Measurements from ENCODE around the gene PLCB4.

PLCB4 gene

GRCh38 chr20:9185511-9185910 is 116.6 kb downstream of the PLCB4 start:
- DNase-seq = no peak

GRCh38 chr20:9186396-9186795 is 117.5 kb downstream of the PLCB4 start:
- no peak for DNase-seq

- no peak for DNase-seq
Observed at GRCh38 chr20:9195031-9195430, 126.1 kb downstream of the PLCB4 start.

GRCh38 chr20:9196110-9196509 is 127.2 kb downstream of the PLCB4 start:
- DNase-seq = no peak

- no peak for DNase-seq
Observed at GRCh38 chr20:9198460-9198859, 129.6 kb downstream of the PLCB4 start.

- DNase-seq = no peak
Observed at GRCh38 chr20:9200196-9200595, 131.3 kb downstream of the PLCB4 start.

- no peak for DNase-seq
Observed at GRCh38 chr20:9200620-9201019, 131.7 kb downstream of the PLCB4 start.

GRCh38 chr20:9202420-9203080 is 133.7 kb downstream of the PLCB4 start:
- DNase-seq = no peak

GRCh38 chr20:9203081-9203447 is 134.2 kb downstream of the PLCB4 start:
- no peak for DNase-seq

- no peak for DNase-seq
Observed at GRCh38 chr20:9204979-9205378, 136.1 kb downstream of the PLCB4 start.

- no peak for DNase-seq
Observed at GRCh38 chr20:9206486-9206885, 137.6 kb downstream of the PLCB4 start.

- no peak for DNase-seq
Observed at GRCh38 chr20:9207253-9207652, 138.4 kb downstream of the PLCB4 start.

- DNase-seq = no peak
Observed at GRCh38 chr20:9210356-9210755, 141.5 kb downstream of the PLCB4 start.

GRCh38 chr20:9211016-9211760 is 142.3 kb downstream of the PLCB4 start:
- no peak for DNase-seq

GRCh38 chr20:9212735-9213134 is 143.8 kb downstream of the PLCB4 start:
- DNase-seq = no peak

GRCh38 chr20:9214685-9215084 is 145.8 kb downstream of the PLCB4 start:
- no peak for DNase-seq

- no peak for DNase-seq
Observed at GRCh38 chr20:9215539-9215938, 146.7 kb downstream of the PLCB4 start.

- DNase-seq = no peak
Observed at GRCh38 chr20:9218531-9218961, 149.7 kb downstream of the PLCB4 start.

GRCh38 chr20:9220874-9221547 is 152.1 kb downstream of the PLCB4 start:
- DNase-seq = no peak

GRCh38 chr20:9223296-9223695 is 154.4 kb downstream of the PLCB4 start:
- DNase-seq = no peak

- no peak for DNase-seq
Observed at GRCh38 chr20:9225879-9226278, 157.0 kb downstream of the PLCB4 start.

- no peak for DNase-seq
Observed at GRCh38 chr20:9227896-9228615, 159.2 kb downstream of the PLCB4 start.

GRCh38 chr20:9228774-9229450 is 160.0 kb downstream of the PLCB4 start:
- DNase-seq = no peak

All from hippocampal formation (tissue), 2 donors.